ENCODE data around the gene CLIC4. TPM values are rescaled to one million over a fixed set of nuclear protein-coding genes. Genes with fewer than 3 reads are reported as not detected.

Gene CLIC4
- total RNA-seq, 1 donor from 2014 or later, result 120 TPM

GRCh38 chr1:24878775-24879742, 133.8 kb downstream of the CLIC4 start:
- no peak for TF ChIP-seq CTCF (IDR thresholded peaks at IDR 0.05; ENCODE audit: insufficient read depth, low read length, severe bottlenecking)
- peaks cover 1% of the 10 kb centered on the region for H3K27me3 ChIP-seq (ENCODE audit: control insufficient read depth, insufficient read depth, low read length)
- no peak for FAIRE-seq

GRCh38 chr1:24881034-24881433, 135.8 kb downstream of the CLIC4 start:
- no peak for TF ChIP-seq CTCF (IDR thresholded peaks at IDR 0.05; ENCODE audit: insufficient read depth, low read length, severe bottlenecking)
- H3K27me3 ChIP-seq (ENCODE audit: control insufficient read depth, insufficient read depth, low read length), result peaks cover 1% of the 10 kb centered on the region
- DNase-seq (ENCODE audit: low read depth), result no peak
- no peak for FAIRE-seq
- no peaks in the 10 kb centered on the region for H3K36me3 ChIP-seq (ENCODE audit: control insufficient read depth, insufficient read depth, low read length)
- no peak overlapping the region for H3K4me3 ChIP-seq (ENCODE audit: low read depth, low read length)

More at GRCh38 chr1:24878775-24879742, 133.8 kb downstream of the CLIC4 start:
- DNase-seq (ENCODE audit: low read depth), result no peak
- Histone ChIP-seq H3K36me3 (ENCODE audit: control insufficient read depth, insufficient read depth, low read length) (no peaks in the 10 kb centered on the region), H3K4me3 (ENCODE audit: low read depth, low read length) (no peak overlapping the region)

GRCh38 chr1:24884751-24885150, 139.5 kb downstream of the CLIC4 start:
- DNase-seq (ENCODE audit: low read depth) (no peak), FAIRE-seq (no peak)
- Histone ChIP-seq H3K27me3 (ENCODE audit: control insufficient read depth, insufficient read depth, low read length) (no peaks in the 10 kb centered on the region), H3K4me3 (ENCODE audit: low read depth, low read length) (no peak overlapping the region), H3K36me3 (ENCODE audit: control insufficient read depth, insufficient read depth, low read length) (no peaks in the 10 kb centered on the region)
- TF ChIP-seq CTCF (IDR thresholded peaks at IDR 0.05; ENCODE audit: insufficient read depth, low read length, severe bottlenecking), result no peak

GRCh38 chr1:24886241-24886640, 141.0 kb downstream of the CLIC4 start:
- no peak for TF ChIP-seq CTCF (IDR thresholded peaks at IDR 0.05; ENCODE audit: insufficient read depth, low read length, severe bottlenecking)
- no peaks in the 10 kb centered on the region for H3K27me3 ChIP-seq (ENCODE audit: control insufficient read depth, insufficient read depth, low read length)
- DNase-seq (ENCODE audit: low read depth) (no peak), FAIRE-seq (no peak)
- no peak overlapping the region for H3K4me3 ChIP-seq (ENCODE audit: low read depth, low read length)
- no peaks in the 10 kb centered on the region for H3K36me3 ChIP-seq (ENCODE audit: control insufficient read depth, insufficient read depth, low read length)

- Histone ChIP-seq H3K36me3 (ENCODE audit: control insufficient read depth, insufficient read depth, low read length) (no peaks in the 10 kb centered on the region), H3K27me3 (ENCODE audit: control insufficient read depth, insufficient read depth, low read length) (no peaks in the 10 kb centered on the region), H3K4me3 (ENCODE audit: low read depth, low read length) (no peak overlapping the region)
- DNase-seq (ENCODE audit: low read depth) (no peak), FAIRE-seq (no peak)
- TF ChIP-seq CTCF (IDR thresholded peaks at IDR 0.05; ENCODE audit: insufficient read depth, low read length, severe bottlenecking), result no peak
These were observed 143.1 kb downstream of the CLIC4 start for GRCh38 chr1:24888061-24888970.
